HG03060 (cell line): Measurements from ENCODE around the gene IGFN1.
"Not testable (repeated sequence)": the region's sequence is repeated elsewhere in the genome, so short reads cannot be mapped to it uniquely, and the experiment has no call there.

Source experiments
- ATAC-seq: cut with Tn5 transposase; IDR thresholded peaks from one replicate; pipeline ENCODE4 v1.9.1; 2021; ENCODE audit warnings: low read depth, moderate number of reproducible peaks; ENCODE audit not compliant: unreplicated experiment

Gene IGFN1

GRCh38 chr1:201239646-201240045, 49.0 kb downstream of the IGFN1 start:
- not testable (repeated sequence) for ATAC-seq

DNA sequence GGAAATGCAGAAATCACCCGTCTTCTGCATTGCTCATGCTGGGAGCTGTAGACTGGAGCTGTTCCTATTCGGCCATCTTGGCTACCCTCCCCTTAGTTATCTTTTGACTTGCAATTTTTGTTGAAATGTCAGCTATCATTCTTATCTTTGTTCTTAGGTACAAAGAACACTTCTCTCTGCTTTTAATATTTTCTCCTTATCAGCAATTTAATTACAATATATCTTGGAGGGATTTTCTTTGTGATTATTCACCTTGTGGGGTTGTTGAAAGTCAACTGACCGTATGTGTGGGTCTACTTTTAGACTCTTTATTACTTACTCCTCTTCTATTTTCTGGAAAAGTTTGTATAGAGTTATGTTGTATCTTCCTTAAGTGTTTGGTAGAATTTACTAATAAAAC, 49.5 kb downstream of the IGFN1 start:
- no peak for ATAC-seq

- no peak for ATAC-seq
Observed at GRCh38 chr1:201241736-201242135, 51.1 kb downstream of the IGFN1 start.

- no peak for ATAC-seq
Observed at GRCh38 chr1:201245082-201245481, 54.5 kb downstream of the IGFN1 start.

- ATAC-seq = no peak
Observed at GRCh38 chr1:201248721-201249559, 58.3 kb downstream of the IGFN1 start.

DNA sequence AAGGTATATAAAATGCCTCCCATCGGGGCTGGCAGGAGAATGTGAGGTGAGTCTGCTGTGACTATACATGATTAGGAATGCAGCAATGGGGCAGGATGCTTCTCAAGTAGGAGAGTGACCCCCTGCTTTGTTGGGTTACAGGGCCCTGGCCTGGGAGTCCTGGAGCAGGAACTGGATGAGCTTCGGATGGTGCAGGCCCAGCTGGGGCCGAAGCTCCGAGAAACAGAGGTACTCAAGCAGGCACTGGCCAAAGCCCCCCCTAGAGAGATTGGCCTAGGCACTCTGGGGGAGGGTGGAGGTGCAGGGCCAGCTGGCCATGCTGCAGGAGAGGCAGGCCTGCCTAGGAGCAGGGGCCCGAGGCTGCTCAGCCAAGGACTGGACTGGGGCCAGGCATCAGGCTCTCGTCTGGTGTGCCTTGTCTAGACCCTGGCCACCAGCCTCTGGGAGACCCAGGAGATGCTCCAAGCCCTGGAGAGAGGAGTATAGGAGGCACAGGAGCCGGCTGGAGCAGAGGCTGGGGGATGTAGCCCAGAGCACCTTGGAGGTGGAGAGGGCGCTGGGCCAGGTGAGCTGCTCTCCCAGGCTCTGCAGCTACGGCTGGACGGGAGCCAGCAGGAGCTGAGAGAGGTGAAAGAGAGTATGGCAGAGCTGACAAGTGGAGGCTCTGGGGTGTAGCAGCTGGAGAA, 59.8 kb downstream of the IGFN1 start:
- ATAC-seq = no peak

DNA sequence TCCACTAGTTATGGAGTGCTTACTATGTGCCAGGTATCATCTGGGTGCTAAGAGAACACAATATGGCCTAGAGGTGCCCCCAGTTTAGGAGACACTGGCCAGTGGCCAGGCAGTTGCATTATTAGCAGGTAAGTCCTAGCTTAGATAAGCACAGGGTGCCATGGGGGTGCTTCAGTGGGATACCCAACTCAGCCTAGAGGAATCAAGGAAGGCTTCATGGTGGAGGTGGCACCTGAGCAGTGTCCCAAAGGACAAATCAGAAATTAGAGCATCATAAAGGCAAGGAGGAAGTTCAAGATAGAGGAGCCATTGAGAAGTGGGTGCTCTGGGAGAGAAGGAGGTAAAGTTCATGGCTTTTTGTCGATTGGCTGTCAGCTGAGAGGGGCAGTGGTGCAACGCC, 60.8 kb downstream of the IGFN1 start:
- no peak for ATAC-seq

GRCh38 chr1:201251851-201252430, 61.3 kb downstream of the IGFN1 start:
- no peak for ATAC-seq

DNA sequence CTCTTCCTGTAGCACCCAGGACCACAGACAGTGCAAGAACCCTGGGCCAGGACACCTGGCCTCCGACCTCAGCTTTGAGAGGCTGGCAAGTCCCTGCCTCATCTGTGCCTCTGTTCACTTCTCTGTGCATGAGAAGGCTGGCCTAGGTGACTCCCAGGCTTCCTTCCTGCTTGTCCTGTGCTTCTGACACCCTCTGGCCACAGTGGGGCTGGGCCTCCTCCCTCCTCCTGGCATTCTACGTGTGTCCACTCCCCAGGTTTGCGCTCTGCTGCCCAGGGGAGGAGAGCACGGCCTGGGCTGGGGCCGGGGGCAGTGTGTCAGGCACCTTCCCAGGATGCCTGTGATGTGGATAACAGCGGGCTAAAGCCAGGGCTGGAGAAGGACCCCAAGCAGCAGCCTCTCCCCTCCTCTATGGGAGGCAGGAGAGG, 62.3 kb downstream of the IGFN1 start:
- no peak for ATAC-seq

DNA sequence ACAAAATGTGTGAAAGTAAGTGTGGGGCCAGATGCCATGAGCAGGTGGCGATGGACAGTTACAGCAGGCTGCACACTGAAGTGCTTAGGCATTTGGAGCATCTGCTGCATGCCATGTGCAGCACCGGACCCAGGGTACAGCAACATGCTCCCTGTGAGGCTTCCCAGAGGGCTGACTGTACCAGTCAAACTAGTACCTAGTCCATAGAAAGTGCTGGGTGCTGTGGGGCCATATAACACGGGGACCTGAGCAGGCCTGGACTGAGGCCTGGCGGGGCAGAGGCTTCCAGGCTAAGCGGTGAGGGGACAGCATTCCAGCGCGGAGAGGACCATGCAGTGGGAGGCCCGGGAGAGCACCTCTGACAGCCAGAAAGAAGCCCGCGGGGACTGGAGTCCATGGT, 62.8 kb downstream of the IGFN1 start:
- no peak for ATAC-seq

DNA sequence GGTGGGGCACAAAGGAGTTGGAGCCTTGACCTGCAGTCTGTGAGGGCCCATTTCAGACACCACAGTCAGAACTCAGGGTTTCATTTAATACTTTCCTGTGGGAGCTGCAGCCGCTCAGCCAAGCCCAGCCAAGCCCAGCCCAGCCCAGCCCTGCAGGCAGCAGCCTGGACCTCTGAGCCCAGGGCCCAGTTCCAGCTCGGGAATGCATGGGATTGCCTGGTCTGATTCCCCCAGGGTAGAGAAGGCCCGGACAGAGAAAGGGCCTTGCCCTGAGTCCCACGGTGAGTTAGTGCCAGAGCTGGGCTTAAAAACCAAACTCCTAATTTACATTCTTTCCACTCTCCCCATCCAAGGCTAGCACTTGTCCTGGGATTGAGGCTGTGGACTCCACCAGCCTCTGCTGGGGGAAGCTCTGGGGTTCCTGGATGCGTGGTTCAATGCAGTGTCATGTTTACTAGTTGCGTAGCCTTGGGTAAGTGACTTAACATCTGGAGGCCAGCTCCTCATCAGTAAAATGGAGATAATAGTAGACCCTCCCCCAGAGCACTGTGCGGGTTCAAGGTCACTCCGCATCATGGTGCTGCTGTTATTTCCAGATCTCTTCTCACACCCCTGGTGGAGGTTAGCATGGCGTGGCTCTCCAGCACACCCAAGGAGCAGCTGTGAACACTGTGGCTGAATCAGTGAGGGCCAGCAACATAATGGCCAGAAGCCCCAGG, 63.4 kb downstream of the IGFN1 start:
- ATAC-seq = no peak

DNA sequence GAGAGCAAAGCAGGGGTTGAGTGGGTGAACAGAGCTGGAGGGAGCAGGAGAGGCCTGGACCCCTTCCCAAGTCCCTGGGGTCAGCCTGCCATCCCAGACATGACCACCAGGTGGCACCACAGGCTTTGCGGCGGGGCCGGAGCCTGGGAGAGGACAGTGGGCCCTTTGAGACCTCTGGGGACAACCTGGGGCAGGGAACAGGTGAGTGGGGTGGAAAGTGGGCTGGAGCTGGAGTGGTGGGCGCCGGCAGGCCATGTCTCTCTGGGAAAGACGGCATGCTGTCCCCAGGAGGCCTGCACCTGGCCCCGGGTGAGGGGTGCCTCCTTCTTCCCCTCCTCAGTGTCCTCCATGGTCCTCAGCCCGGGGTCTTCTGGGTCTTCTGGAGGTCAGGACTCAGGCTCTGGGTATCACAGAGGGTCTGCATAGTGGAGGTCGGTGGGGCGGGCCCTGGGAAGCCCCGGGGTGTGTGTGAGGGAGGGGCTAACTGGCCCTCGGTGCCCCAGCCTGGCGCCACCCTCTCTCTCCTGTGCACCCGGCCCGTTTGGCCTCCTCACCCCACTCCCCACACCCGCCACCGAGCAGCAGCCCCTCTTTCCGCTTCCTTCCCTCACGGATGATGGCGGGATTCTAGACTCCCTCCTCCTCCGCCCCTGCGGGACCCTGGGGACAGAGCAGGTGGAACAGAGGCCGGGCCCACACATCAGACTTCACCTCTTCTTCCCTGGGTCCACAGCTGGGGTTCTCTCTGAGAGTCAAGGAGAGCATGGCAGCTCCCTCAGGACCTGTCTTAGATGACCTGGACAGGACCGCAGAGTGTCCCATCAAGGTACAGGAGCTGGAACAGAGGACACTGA, 64.2 kb downstream of the IGFN1 start:
- ATAC-seq = no peak

DNA sequence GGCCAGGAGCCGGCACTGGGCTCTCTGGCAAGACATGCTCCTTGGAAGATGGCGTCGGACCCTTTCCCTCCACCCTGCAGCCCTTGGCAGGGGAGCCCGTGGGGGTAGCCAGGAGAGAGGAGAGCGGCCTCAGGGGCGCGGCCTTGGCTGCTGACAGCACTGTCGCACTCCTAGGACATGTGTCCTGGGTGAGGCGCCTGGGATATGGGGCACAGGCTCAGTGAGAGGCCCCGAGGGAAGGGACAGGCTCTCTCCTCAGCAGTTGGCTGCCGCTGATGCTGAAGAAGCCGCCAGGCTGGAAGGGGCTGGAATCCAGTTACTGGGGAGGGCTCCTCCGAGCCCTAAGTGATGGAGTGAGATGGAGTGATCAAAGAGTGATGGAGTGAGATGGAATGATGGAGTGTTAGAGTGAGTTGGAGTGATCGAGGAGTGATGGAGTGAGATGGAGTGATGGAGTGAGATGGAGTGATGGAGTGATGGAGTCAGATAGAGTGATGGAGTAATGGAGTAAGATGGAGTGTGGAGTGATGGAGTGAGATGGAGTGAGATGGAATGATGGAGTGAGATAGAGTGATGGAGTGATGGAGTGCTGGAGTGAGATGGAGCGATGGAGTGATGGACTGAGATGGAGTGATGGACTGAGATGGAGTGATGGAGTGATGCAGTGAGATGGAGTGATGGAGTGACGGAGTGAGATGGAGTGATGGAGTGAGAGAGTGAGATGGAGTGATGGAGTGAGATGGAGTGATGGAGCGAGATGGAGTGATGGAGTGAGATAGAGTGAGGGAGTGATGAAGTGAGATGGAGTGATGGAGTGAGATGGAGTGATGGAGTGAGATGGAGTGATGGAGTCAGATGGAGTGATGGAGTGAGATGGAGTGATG, 65.1 kb downstream of the IGFN1 start:
- ATAC-seq = no peak

DNA sequence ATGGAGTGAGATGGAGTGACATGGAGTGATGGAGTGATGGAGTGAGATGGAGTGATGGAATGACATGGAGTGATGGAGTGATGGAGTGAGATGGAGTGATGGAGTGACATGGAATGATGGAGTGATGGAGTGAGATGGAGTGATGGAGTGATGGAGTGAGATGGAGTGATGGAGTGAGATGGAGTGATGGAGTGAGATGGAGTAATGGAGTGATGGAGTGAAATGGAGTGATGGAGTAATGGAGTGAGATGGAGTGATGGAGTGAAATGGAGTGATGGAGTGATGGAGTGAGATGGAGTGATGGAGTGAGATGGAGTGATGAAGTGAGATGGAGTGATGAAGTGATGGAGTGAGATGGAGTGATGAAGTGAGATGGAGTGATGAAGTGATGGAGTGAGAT, 67.5 kb downstream of the IGFN1 start:
- not testable (repeated sequence) for ATAC-seq

GRCh38 chr1:201258763-201259230, 68.2 kb downstream of the IGFN1 start:
- ATAC-seq = no peak

DNA sequence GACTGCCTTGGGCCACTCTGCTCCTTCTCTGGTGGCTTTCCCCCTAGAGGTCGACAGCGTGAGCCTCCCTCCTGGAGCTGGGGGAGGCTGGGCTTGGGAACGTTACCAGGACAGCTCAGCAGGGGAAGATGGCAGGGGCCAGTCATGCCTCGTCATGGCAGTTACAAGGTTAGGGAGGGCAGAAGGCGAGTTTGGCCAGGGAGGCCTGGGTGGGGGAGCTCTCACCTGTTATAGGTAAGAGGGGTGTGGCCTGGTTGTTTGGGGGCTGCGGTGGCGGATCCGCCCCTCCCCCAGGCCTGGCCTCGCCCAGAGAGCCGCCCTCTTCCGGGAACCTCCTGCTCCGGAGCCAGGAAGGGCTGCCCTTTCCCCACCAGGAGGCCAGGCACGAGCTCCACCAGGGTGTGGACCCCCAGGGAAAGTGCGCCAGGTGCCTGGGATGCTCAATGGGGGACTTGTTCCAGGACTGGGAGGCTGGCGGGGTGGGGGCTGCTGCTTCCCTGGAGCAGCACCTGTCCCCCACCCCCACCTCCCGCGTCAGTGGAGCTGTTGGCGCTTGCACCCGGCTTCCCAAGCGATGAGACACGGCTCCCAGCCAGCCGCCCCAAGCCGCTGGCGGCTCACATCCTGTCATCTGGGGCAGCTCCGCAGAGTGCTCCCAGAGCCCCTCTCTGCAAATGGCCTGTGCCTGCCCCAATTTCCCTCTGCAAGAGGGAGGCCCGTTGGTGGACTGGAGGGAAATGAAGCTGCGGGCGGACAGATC, 69.0 kb downstream of the IGFN1 start:
- ATAC-seq = no peak

GRCh38 chr1:201260236-201260590, 69.6 kb downstream of the IGFN1 start:
- ATAC-seq = no peak

- no peak for ATAC-seq
Observed at GRCh38 chr1:201260648-201261311, 70.2 kb downstream of the IGFN1 start.
